GM10248 (cell line): ENCODE measurements around the gene MAN1B1.

Experiments used
- CTCF ChIA-PET: fragments of 300-600 bp; sonication (Branson Sonifier 250); formaldehyde crosslinking; extraction: SDS; loops from one replicate; lab custom pipeline; 2021; ENCODE audit warnings: antibody characterized with exemption; lab: Yijun Ruan, JAX
- POLR2A ChIA-PET: fragments of 350-650 bp; sonication (Branson Sonifier 250); formaldehyde crosslinking; extraction: SDS; loops from one replicate; lab custom pipeline; 2020; ENCODE audit warnings: antibody characterized with exemption; lab: Yijun Ruan, JAX
- DNase-seq: peaks from one replicate; pipeline ENCODE4 v3.0.0; 2012; ENCODE audit errors: extremely low spot score
- TF ChIP-seq, protein P1 (sequence below): IDR thresholded peaks from 2 replicates; pipeline ENCODE4 v1.5.1; 2012; ENCODE audit warnings: mild to moderate bottlenecking, low read depth; ENCODE audit errors: extremely low read depth, missing control alignments, control extremely low read depth

Gene MAN1B1

DNA sequence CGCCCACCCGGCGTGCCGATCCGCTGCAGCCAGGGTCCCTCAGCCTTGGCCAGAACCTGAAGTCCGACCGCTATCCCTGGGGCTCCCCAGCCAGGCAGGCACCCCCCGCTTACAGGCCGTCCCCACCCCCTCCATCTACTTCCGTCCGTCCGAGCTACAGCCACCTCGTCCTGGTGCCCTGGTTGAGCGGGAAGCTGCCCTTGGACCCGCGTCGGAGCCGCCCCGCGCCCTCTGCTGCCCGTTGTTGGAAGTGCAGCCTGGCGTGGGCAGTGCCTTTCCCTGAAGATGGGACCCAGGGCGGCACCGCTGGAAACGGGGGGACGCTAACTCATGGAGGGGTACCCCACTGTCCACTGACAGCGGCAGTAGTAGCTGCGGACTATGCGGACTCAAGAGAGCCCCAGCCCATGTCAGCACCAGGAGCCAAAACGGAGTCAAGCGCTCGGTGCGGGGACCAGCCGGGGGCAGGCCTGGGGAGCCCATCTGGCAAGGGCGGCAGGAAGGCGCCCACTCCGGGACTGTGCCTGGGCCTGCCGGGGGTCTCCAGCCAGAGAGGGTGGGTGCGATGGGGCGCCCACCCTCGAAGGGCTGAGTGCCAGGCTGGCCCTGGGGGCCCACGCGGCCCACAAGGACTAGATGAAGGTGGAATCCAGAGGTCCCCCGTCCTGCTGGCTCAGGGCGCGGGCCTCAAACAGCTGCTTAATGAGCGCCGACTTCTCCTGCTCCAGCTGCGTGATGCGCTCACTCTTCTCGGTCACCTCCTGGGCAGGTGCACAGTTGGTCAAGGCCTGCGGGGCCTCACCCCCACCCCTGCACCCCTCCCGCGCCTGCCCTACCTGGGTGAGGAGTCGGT, 22.5 kb upstream of the MAN1B1 start:
- POLR2A ChIA-PET: interaction anchor here (0.6 to 0.8 kb wide), 3 partner anchors 17 to 177 kb away, joined by 3 to 4 read pairs (median 3); no protein-coding TSS in a partner anchor
- CTCF ChIA-PET: interaction anchor here (0.7 to 11.6 kb wide), 29 partner anchors 8 to 286 kb away, joined by 3 to 202 read pairs (median 5); partner anchors contain the start of genes ABCA2, ANAPC2, FBXW5 and FUT7
- TF ChIP-seq, protein P1, sequence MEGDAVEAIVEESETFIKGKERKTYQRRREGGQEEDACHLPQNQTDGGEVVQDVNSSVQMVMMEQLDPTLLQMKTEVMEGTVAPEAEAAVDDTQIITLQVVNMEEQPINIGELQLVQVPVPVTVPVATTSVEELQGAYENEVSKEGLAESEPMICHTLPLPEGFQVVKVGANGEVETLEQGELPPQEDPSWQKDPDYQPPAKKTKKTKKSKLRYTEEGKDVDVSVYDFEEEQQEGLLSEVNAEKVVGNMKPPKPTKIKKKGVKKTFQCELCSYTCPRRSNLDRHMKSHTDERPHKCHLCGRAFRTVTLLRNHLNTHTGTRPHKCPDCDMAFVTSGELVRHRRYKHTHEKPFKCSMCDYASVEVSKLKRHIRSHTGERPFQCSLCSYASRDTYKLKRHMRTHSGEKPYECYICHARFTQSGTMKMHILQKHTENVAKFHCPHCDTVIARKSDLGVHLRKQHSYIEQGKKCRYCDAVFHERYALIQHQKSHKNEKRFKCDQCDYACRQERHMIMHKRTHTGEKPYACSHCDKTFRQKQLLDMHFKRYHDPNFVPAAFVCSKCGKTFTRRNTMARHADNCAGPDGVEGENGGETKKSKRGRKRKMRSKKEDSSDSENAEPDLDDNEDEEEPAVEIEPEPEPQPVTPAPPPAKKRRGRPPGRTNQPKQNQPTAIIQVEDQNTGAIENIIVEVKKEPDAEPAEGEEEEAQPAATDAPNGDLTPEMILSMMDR: peak; percentile 94
- peak; percentile 69 for DNase-seq

DNA sequence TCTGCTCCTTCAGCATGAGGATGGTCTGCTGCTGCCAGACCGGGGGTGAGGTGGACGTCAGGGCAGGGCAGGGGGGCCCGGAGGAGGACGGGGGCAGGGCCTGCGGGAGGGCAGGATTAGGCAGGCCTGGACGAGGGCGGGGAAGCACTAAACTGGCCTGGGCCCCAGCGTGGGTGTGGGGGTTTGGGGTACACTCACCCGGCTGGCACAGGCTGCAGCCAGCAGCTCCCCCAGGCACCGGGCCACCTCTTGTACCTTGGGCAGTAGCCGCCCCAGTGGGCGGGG, 22.0 kb upstream of the MAN1B1 start:
- TF ChIP-seq, protein P1: no peak
- DNase-seq: no peak
- CTCF ChIA-PET: interaction anchor here (0.8 to 11.6 kb wide), 17 partner anchors 10 to 280 kb away, joined by 3 to 202 read pairs (median 5); partner anchors contain the start of genes ABCA2, FUT7, MAN1B1 and NPDC1
- POLR2A ChIA-PET: no interaction called here

DNA sequence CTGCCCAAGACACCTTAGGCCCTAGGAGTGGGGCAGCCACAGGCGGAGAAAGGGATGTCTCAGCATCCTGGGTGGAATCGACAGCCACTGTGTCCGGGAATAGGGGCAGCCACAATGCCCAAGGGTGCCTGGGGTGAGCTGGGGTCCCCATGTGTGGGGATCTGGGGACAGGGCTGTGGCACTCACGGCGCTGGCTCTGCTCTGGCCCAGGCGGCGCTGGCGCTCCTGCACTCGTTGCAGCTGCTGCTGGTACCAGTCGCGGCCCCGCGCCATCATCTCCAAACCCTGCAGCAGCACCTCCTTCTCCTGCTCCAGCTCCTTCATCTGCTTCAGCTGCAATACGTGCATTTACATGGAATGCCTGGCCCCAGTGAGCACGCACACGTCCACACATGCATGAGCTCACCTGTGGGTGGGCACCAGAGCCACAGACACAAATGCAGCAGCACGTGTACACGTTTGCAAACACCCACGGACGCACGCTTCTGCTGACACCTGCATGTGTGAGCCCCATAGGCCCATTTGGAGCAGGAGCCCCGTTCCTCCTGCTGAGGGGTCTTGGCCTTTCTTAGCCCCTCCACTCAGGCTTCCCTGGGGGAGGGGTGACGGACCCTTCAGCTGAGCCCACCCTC, 21.3 kb upstream of the MAN1B1 start:
- ChIA-PET CTCF (interaction anchor here (0.8 to 11.6 kb wide), 10 partner anchors 7 to 162 kb away, joined by 3 to 202 read pairs (median 14); partner anchors contain the start of genes ABCA2, FUT7, MAN1B1 and NPDC1), POLR2A (no interaction called here)
- TF ChIP-seq, protein P1: no peak
- no peak for DNase-seq

DNA sequence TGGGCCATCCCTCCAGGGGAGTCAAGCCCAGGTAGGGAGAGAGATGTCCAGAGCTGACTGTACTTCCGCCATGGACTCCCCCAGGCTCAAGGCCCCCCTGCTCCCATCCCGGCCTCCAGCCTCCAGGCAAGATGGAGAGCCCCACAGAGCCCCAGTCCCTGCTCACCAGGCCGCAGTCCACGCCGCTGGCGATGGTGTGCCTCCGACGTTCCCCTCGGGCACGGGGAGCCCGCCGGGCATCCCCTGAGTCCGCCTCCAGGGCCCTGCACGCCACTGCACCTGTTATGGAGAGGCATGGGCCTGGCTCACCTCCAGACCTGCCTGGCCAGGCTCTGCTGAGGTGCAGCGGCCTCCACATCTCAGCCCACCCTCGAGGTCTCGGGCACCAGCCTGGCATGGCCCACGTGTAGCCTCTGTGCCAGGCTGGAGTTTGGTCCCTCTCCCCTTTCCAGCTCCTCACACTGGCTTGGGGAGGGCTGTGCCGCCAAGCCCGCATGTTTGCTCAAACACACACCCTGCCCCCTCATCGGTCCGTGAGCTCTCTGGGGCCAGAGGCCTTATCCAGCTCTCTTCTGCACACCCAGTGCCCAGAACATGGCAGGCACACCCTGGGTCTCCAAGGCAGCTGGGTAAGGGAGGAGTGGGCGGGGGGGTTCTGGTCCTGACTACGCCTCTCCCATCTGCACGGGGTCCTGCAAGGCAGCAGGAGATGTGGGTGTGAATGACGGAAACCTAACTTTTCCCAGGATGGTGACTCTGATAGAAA, 20.5 kb upstream of the MAN1B1 start:
- no peak for DNase-seq
- TF ChIP-seq, protein P1: no peak
- POLR2A ChIA-PET: no interaction called here
- CTCF ChIA-PET: interaction anchor here (0.7 to 11.6 kb wide), 22 partner anchors 8 to 274 kb away, joined by 3 to 202 read pairs (median 10); partner anchors contain the start of genes ABCA2, AJM1, FUT7 and MAN1B1

DNA sequence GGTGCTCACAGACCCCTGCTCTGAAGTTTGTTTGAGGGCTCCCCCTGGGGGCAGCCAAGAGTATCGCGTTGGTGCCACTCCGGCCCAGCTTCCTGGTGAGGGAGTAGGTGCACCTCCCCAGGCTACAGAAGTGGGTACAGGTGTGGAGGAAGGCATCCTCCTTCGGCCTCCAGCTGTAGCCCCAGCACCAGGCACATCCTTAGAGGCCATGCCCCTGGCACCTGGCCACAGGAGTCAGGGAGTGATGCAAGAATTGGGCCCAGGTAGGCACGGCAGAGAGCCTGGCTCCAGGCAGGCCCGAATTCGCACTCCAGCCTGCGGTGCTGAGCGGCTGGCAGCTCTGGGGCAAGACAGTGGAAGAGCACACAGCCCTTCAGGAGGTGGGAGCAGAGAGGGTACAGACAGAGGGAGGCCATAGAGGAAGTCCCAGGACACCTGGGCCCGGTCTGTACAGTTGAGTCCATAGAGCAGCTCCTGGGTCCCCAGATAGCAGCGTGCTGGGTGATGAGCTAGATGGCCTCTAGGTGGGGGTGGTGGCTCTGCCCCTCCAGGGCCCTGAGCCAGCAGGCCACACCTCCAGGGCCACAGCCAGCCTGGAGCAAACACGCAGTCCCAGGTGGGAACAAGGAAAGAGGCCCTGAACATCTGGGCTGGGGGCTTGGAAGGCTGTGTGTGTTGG, 18.8 kb upstream of the MAN1B1 start:
- TF ChIP-seq, protein P1: peak; percentile 89
- CTCF ChIA-PET: interaction anchor here (0.9 to 11.6 kb wide), 30 partner anchors 9 to 324 kb away, joined by 3 to 202 read pairs (median 6); partner anchors contain the start of genes ABCA2, AJM1, FUT7 and MAN1B1
- peak; percentile 89 for DNase-seq
- POLR2A ChIA-PET: interaction anchor here (0.5 to 1.2 kb wide), 2 partner anchors 21 to 172 kb away, joined by 3 to 5 read pairs; no protein-coding TSS in a partner anchor
